ENCODE measurements around the gene TRIM34. TPM values are rescaled to one million over a fixed set of nuclear protein-coding genes. Genes with fewer than 3 reads are reported as not detected.

The TRIM34 gene
- polyA plus RNA-seq, 1 donor (not counting 4 experiments of a cell fraction or from before 2014, with no cell fraction given): 20.5 TPM

GRCh38 chr11:5631417-5631816, 6.6 kb downstream of the TRIM34 start:
- FAIRE-seq: no peak
- H3K27ac ChIP-seq (ENCODE audit: control insufficient read depth, insufficient read depth, low read length): no peak overlapping the region
- H3K79me2 ChIP-seq (ENCODE audit: control insufficient read depth, insufficient read depth, low read length): no peaks in the 10 kb centered on the region
- no peaks in the 10 kb centered on the region for H4K20me1 ChIP-seq (ENCODE audit: control insufficient read depth, extremely low read depth, insufficient read depth, low read length)
- no peak overlapping the region for H3K9ac ChIP-seq (ENCODE audit: control insufficient read depth, extremely low read depth, insufficient read depth, low read length)
- no peak overlapping the region for H2AFZ ChIP-seq (ENCODE audit: control insufficient read depth, low read length)
- H3K9me3 ChIP-seq (ENCODE audit: control insufficient read depth, low read depth, low read length): no peaks in the 10 kb centered on the region
- H3K9me1 ChIP-seq (ENCODE audit: control insufficient read depth, extremely low read depth, insufficient read depth, low read length): no peaks in the 10 kb centered on the region
- no peaks in the 10 kb centered on the region for H3K4me1 ChIP-seq (ENCODE audit: control insufficient read depth, extremely low read depth, insufficient read depth, low read length)
- H3K4me3 ChIP-seq (ENCODE audit: control insufficient read depth in 2 of 3, extremely low read depth in 1 of 3, insufficient read depth in 2 of 3, low read depth in 1 of 3, low read length in 3 of 3): no peak overlapping the region
- H3K36me3 ChIP-seq (ENCODE audit: control insufficient read depth in 2 of 2, extremely low read depth in 1 of 2, insufficient read depth in 2 of 2, low read length in 2 of 2): peaks cover 0 to 5% of the 10 kb centered on the region in 2 experiments
- no peak for DNase-seq (ENCODE audit: low read depth, low spot score)
- dilution Hi-C loops (cut with MboI; ENCODE audit: extremely low pct_ligation_motif_present, low sequenced_read_pairs): no loop called here
- no peaks in the 10 kb centered on the region for H3K27me3 ChIP-seq (ENCODE audit: control insufficient read depth, extremely low read depth, insufficient read depth, low read length)
- H3K4me2 ChIP-seq (ENCODE audit: control insufficient read depth, extremely low read depth, insufficient read depth, low read depth, low read length): no peak overlapping the region
- TF ChIP-seq EZH2 (IDR thresholded peaks at IDR 0.05; ENCODE audit: low read length) (no peak), CTCF (optimal IDR thresholded peaks at IDR 0.05 in 1 of 3, IDR thresholded peaks at IDR 0.05 in 1 of 3, conservative IDR thresholded peaks at IDR 0.05 in 1 of 3; ENCODE audit: extremely low read depth in 1 of 3, insufficient read depth in 2 of 3, low read length in 3 of 3) (no peak)

- no peaks in the 10 kb centered on the region for H3K4me1 ChIP-seq (ENCODE audit: control insufficient read depth, extremely low read depth, insufficient read depth, low read length)
- no peaks in the 10 kb centered on the region for H3K9me1 ChIP-seq (ENCODE audit: control insufficient read depth, extremely low read depth, insufficient read depth, low read length)
- FAIRE-seq (no peak), DNase-seq (ENCODE audit: low read depth, low spot score) (no peak)
- no peaks in the 10 kb centered on the region for H3K79me2 ChIP-seq (ENCODE audit: control insufficient read depth, insufficient read depth, low read length)
- TF ChIP-seq EZH2 (IDR thresholded peaks at IDR 0.05; ENCODE audit: low read length): no peak
- no peak for TF ChIP-seq CTCF (optimal IDR thresholded peaks at IDR 0.05 in 1 of 3, IDR thresholded peaks at IDR 0.05 in 1 of 3, conservative IDR thresholded peaks at IDR 0.05 in 1 of 3; ENCODE audit: extremely low read depth in 1 of 3, insufficient read depth in 2 of 3, low read length in 3 of 3)
- no peak overlapping the region for H3K4me2 ChIP-seq (ENCODE audit: control insufficient read depth, extremely low read depth, insufficient read depth, low read depth, low read length)
- H3K36me3 ChIP-seq (ENCODE audit: control insufficient read depth in 2 of 2, extremely low read depth in 1 of 2, insufficient read depth in 2 of 2, low read length in 2 of 2): peaks cover 0 to 5% of the 10 kb centered on the region in 2 experiments
- H3K9me3 ChIP-seq (ENCODE audit: control insufficient read depth, low read depth, low read length): no peaks in the 10 kb centered on the region
- no peak overlapping the region for H3K9ac ChIP-seq (ENCODE audit: control insufficient read depth, extremely low read depth, insufficient read depth, low read length)
- H4K20me1 ChIP-seq (ENCODE audit: control insufficient read depth, extremely low read depth, insufficient read depth, low read length): no peaks in the 10 kb centered on the region
- dilution Hi-C loops (cut with MboI; ENCODE audit: extremely low pct_ligation_motif_present, low sequenced_read_pairs): no loop called here
- no peak overlapping the region for H3K27ac ChIP-seq (ENCODE audit: control insufficient read depth, insufficient read depth, low read length)
- H3K4me3 ChIP-seq (ENCODE audit: control insufficient read depth in 2 of 3, extremely low read depth in 1 of 3, insufficient read depth in 2 of 3, low read depth in 1 of 3, low read length in 3 of 3): no peak overlapping the region
- H2AFZ ChIP-seq (ENCODE audit: control insufficient read depth, low read length): no peak overlapping the region
- H3K27me3 ChIP-seq (ENCODE audit: control insufficient read depth, extremely low read depth, insufficient read depth, low read length): no peaks in the 10 kb centered on the region
Measured at GRCh38 chr11:5631969-5632635, 7.3 kb downstream of the TRIM34 start.

Data from keratinocyte (primary cell).